Sigmoid colon (tissue), 7 donors: Measurements from ENCODE around the gene CISH. TPM values are rescaled to one million over a fixed set of nuclear protein-coding genes. Genes with fewer than 3 reads are reported as not detected.

Experiments used
- DNase-seq: peaks from one replicate; pipeline ENCODE4 v3.0.0-alpha.2; 2019
- H3K27ac ChIP-seq, 4 donors: fragments of 200-600 bp; sonication (generic); one replicate each; pipeline ENCODE4 v1.5.1; 2016 to 2019; ENCODE audit warnings: mild to moderate bottlenecking in 1 of 4
- H3K27me3 ChIP-seq, 3 donors: fragments of 200-600 bp; sonication (generic); one replicate each; pipeline ENCODE4 v1.5.1; 2019; ENCODE audit warnings: mild to moderate bottlenecking in 1 of 3
- H3K36me3 ChIP-seq, 4 donors: fragments of 200-600 bp; sonication (generic); one replicate each; pipeline ENCODE4 v1.5.1; 2016 to 2019
- H3K4me1 ChIP-seq, 4 donors: fragments of 200-600 bp; sonication (generic); one replicate each; pipeline ENCODE4 v1.5.1; 2017 to 2019
- H3K4me3 ChIP-seq, 4 donors: fragments of 200-600 bp; sonication (generic); one replicate each; pipeline ENCODE4 v1.5.1; 2017 to 2019; ENCODE audit warnings: mild to moderate bottlenecking in 2 of 4, moderate library complexity in 1 of 4
- H3K9me3 ChIP-seq, 4 donors: fragments of 200-600 bp in 3 of 4; sonication (generic) in 3 of 4; one replicate each; pipeline versions ENCODE4 v1.5.1 to v1.6.1; 2013 to 2019
- CTCF ChIP-seq, 4 experiments: fragments of 450-650 bp in 3 of 4; fragments of 200-600 bp in 1 of 4; IDR thresholded peaks; one replicate each; pipeline ENCODE4 v1.5.1; 2016 to 2019; ENCODE audit warnings: antibody characterized with exemption in 4 of 4, mild to moderate bottlenecking in 3 of 4, moderate library complexity in 2 of 4
- EP300 ChIP-seq, 4 donors: sonication (generic); formaldehyde crosslinking; IDR thresholded peaks; one replicate each; pipeline ENCODE4 v1.6.1; 2017; ENCODE audit warnings: antibody characterized with exemption in 4 of 4
- POLR2A ChIP-seq, 2 donors: fragments of 450-650 bp; IDR thresholded peaks; one replicate each; pipeline ENCODE4 v1.6.1; 2016; ENCODE audit warnings: antibody characterized with exemption in 2 of 2, mild to moderate bottlenecking in 2 of 2, moderate library complexity in 2 of 2
- POLR2AphosphoS5 ChIP-seq, 4 donors: sonication (generic); formaldehyde crosslinking; IDR thresholded peaks; one replicate each; pipeline ENCODE4 v1.6.1; 2017; ENCODE audit warnings: antibody characterized with exemption in 4 of 4
- WGBS, 2 donors: extraction: QIAGEN DNeasy Blood & Tissue Kit; methylation state at CpG; one replicate each; pipeline ENCODE4 v1.1.7; 2013; 5-methylcytosine and 5-hydroxymethylcytosine counted together
- intact Hi-C: fragments of 100-400 bp; cut with DNase I; formaldehyde crosslinking; loops from one replicate; pipeline ENCODE4 v1.15.1; 2023
- polyA plus RNA-seq, 3 donors: library from polyadenylated mRNA; stranded (reverse); fragments of 200-250 nt; gene quantifications; one replicate each; pipeline ENCODE4 v1.2.3, GENCODE V29; 2013
- total RNA-seq, 4 donors: library from RNA; depleted of rRNA; stranded (reverse); fragments of >200 nt; gene quantifications; one replicate each; pipeline ENCODE4 v1.1.0, GENCODE V29; 2016
- donor health status: healthy with polysubstance abuse.
- donor health status: Bipolar disorder and iron deficiency.
- donor health status: healthy.

CISH gene
- total and polyA plus RNA-seq, 7 donors: 2.1 to 17.0 (median 8.1) TPM

GRCh38 chr3:50635066-50635465 lies 23.5 kb upstream of the CISH start:
- Histone ChIP-seq H3K4me3 (no peak overlapping the region), H3K4me1 (no peaks in the 10 kb centered on the region), H3K9me3 (no peaks in the 10 kb centered on the region), H3K27me3 (no peaks in the 10 kb centered on the region), H3K36me3 (no peaks in the 10 kb centered on the region), H3K27ac (no peak overlapping the region)
- DNase-seq: no peak
- no peak for TF ChIP-seq POLR2A (IDR thresholded peaks at IDR 0.05)
- TF ChIP-seq CTCF (IDR thresholded peaks at IDR 0.05): no peak
- no peak for TF ChIP-seq EP300 (IDR thresholded peaks at IDR 0.05)
- TF ChIP-seq POLR2AphosphoS5 (IDR thresholded peaks at IDR 0.05): no peak
- intact Hi-C loops: no loop called here

DNA sequence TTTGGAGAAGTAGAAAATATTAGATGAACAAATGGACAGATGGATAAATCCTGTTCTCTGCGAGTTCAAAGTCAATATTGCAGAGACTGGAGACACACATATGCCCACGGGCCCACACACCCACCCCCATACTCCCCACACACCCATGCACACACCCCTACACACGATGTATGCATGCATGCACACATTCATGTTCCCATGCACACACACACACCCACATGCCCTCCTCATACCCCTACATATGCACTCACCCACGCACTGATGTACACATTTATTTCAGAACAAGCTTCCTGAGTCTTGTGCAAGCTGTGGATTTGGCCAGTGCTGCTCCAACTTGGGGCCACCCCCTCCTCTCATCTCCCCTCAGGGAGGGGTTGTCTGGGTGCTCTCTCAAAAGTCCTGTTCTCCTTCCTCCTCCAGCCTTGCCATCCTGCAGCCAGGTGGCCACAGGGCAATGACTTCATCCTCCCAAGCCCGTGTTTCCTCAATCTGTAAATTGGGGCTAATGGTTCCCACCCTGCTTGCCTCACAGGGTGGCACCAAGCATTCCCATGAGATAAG lies 21.7 kb upstream of the CISH start:
- H3K9me3 ChIP-seq: no peaks in the 10 kb centered on the region
- no peak overlapping the region for H3K27ac ChIP-seq
- H3K4me3 ChIP-seq: no peak overlapping the region
- 64 to 72% methylated on average over 5 of the region's 5 CpGs for WGBS, 2 donors
- TF ChIP-seq CTCF (IDR thresholded peaks at IDR 0.05) (no peak), EP300 (IDR thresholded peaks at IDR 0.05) (no peak), POLR2AphosphoS5 (IDR thresholded peaks at IDR 0.05) (no peak), POLR2A (IDR thresholded peaks at IDR 0.05) (no peak)
- no peaks in the 10 kb centered on the region for H3K4me1 ChIP-seq
- intact Hi-C loops: no loop called here
- no peaks in the 10 kb centered on the region for H3K27me3 ChIP-seq
- DNase-seq: no peak
- H3K36me3 ChIP-seq: no peaks in the 10 kb centered on the region

DNA sequence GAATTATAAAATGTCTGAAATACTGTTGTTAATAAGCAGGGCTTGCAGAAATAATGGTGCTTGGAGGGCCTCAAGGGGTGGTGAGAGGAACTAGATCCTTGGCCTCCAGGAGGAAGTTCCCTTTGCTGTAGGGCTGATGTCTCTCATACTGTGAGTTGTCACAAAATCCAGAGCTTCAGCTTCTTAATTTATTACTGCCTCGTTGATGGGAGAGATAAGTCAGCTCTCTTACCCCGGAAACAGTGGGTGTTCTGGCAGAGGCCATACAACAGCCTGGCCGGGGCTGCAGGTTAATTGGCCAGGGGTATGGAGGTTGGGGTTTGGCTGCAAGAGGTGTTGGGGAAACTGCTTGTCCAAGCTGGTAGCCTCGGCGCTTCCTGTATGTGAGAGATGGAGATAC lies 20.9 kb upstream of the CISH start:
- no peak overlapping the region for H3K4me3 ChIP-seq
- no peak for TF ChIP-seq CTCF (IDR thresholded peaks at IDR 0.05)
- TF ChIP-seq EP300 (IDR thresholded peaks at IDR 0.05): no peak
- TF ChIP-seq POLR2A (IDR thresholded peaks at IDR 0.05): no peak
- no peak for TF ChIP-seq POLR2AphosphoS5 (IDR thresholded peaks at IDR 0.05)
- 38 to 71% methylated on average over 5 of the region's 5 CpGs for WGBS, 2 donors
- no peak for DNase-seq
- H3K9me3 ChIP-seq: no peaks in the 10 kb centered on the region
- intact Hi-C loops: no loop called here
- no peaks in the 10 kb centered on the region for H3K4me1 ChIP-seq
- H3K27me3 ChIP-seq: no peaks in the 10 kb centered on the region
- H3K27ac ChIP-seq: no peak overlapping the region
- H3K36me3 ChIP-seq: no peaks in the 10 kb centered on the region

- Histone ChIP-seq H3K9me3 (no peaks in the 10 kb centered on the region), H3K27me3 (no peaks in the 10 kb centered on the region), H3K27ac (no peak overlapping the region), H3K4me1 (no peaks in the 10 kb centered on the region), H3K36me3 (no peaks in the 10 kb centered on the region), H3K4me3 (no peak overlapping the region)
- DNase-seq: no peak
- 72 to 82% methylated on average over 7 of the region's 7 CpGs for WGBS, 2 donors
- intact Hi-C loops: no loop called here
- TF ChIP-seq POLR2A (IDR thresholded peaks at IDR 0.05) (no peak), POLR2AphosphoS5 (IDR thresholded peaks at IDR 0.05) (no peak), EP300 (IDR thresholded peaks at IDR 0.05) (no peak), CTCF (IDR thresholded peaks at IDR 0.05) (no peak)
Measured at GRCh38 chr3:50630877-50631276, 19.3 kb upstream of the CISH start.

DNA sequence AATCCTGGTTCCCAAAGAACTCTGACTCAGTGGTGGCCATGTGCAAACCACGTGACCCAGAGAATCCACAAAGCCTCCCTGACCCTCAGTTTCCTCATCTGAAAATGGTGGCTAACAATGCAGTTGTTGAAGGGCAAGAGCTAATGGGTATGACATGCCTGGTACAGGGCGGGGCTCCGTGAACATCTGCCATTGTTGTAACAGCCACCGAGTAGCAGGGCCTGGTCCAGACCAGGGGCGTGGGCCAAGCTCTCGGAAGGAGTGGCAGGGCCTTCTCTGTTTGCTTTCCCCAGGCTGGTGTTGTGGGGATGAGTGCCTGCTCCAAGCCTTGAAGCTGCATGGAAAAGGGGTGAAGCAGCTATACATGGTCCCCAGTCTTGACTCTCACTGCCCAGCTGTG lies 18.8 kb upstream of the CISH start:
- no peak overlapping the region for H3K4me3 ChIP-seq
- no peaks in the 10 kb centered on the region for H3K4me1 ChIP-seq
- no peaks in the 10 kb centered on the region for H3K9me3 ChIP-seq
- no peaks in the 10 kb centered on the region for H3K27me3 ChIP-seq
- DNase-seq: no peak
- no peaks in the 10 kb centered on the region for H3K36me3 ChIP-seq
- intact Hi-C loops: no loop called here
- no peak for TF ChIP-seq POLR2AphosphoS5 (IDR thresholded peaks at IDR 0.05)
- TF ChIP-seq POLR2A (IDR thresholded peaks at IDR 0.05): no peak
- TF ChIP-seq EP300 (IDR thresholded peaks at IDR 0.05): no peak
- no peak for TF ChIP-seq CTCF (IDR thresholded peaks at IDR 0.05)
- WGBS, 2 donors: 49 to 78% methylated on average over 6 of the region's 6 CpGs
- no peak overlapping the region for H3K27ac ChIP-seq
